HG02571 (cell line): ENCODE results near the gene HS3ST2.
"Not testable (repeated sequence)": the region's sequence is repeated elsewhere in the genome, so short reads cannot be mapped to it uniquely, and the experiment has no call there.

Experiments
- ATAC-seq: cut with Tn5 transposase; IDR thresholded peaks from one replicate; pipeline ENCODE4 v1.9.1; 2021; ENCODE audit warnings: mild to moderate bottlenecking, moderate library complexity; ENCODE audit not compliant: unreplicated experiment

Gene HS3ST2

GRCh38 chr16:22871861-22872260 lies 57.9 kb downstream of the HS3ST2 start:
- no peak for ATAC-seq

- ATAC-seq = no peak
These were observed 60.4 kb downstream of the HS3ST2 start for GRCh38 chr16:22874394-22874793.

GRCh38 chr16:22878955-22879354 lies 65.0 kb downstream of the HS3ST2 start:
- no peak for ATAC-seq

GRCh38 chr16:22879466-22879865 lies 65.5 kb downstream of the HS3ST2 start:
- ATAC-seq = no peak

GRCh38 chr16:22882981-22883380 lies 69.0 kb downstream of the HS3ST2 start:
- ATAC-seq = no peak

- ATAC-seq = no peak
These were observed 72.0 kb downstream of the HS3ST2 start for GRCh38 chr16:22885951-22886350.

GRCh38 chr16:22886927-22887326 lies 73.0 kb downstream of the HS3ST2 start:
- ATAC-seq = no peak

GRCh38 chr16:22887445-22887844 lies 73.5 kb downstream of the HS3ST2 start:
- ATAC-seq = no peak

- no peak for ATAC-seq
These were observed 74.8 kb downstream of the HS3ST2 start for GRCh38 chr16:22888791-22889190.

- no peak for ATAC-seq
These were observed 77.0 kb downstream of the HS3ST2 start for GRCh38 chr16:22890976-22891375.

GRCh38 chr16:22897184-22897583 lies 83.2 kb downstream of the HS3ST2 start:
- ATAC-seq = no peak

- no peak for ATAC-seq
These were observed 84.2 kb downstream of the HS3ST2 start for GRCh38 chr16:22898131-22898530.

- no peak for ATAC-seq
These were observed 84.9 kb downstream of the HS3ST2 start for GRCh38 chr16:22898874-22899348.

- not testable (repeated sequence) for ATAC-seq
These were observed 85.6 kb downstream of the HS3ST2 start for GRCh38 chr16:22899567-22899966.

- ATAC-seq = no peak
These were observed 86.9 kb downstream of the HS3ST2 start for GRCh38 chr16:22900863-22901262.

GRCh38 chr16:22901563-22901962 lies 87.6 kb downstream of the HS3ST2 start:
- no peak for ATAC-seq

- ATAC-seq = no peak
These were observed 89.8 kb downstream of the HS3ST2 start for GRCh38 chr16:22903716-22904115.

- ATAC-seq = no peak
These were observed 98.7 kb downstream of the HS3ST2 start for GRCh38 chr16:22912654-22913053.

- no peak for ATAC-seq
These were observed 101.0 kb downstream of the HS3ST2 start for GRCh38 chr16:22915003-22915402.

- no peak for ATAC-seq
These were observed 109.5 kb downstream of the HS3ST2 start for GRCh38 chr16:22923491-22923890.

GRCh38 chr16:22924492-22924891 lies 110.5 kb downstream of the HS3ST2 start:
- ATAC-seq = no peak

- no peak for ATAC-seq
These were observed 112.3 kb downstream of the HS3ST2 start for GRCh38 chr16:22926105-22926751.

GRCh38 chr16:22927306-22927705 lies 113.3 kb downstream of the HS3ST2 start:
- ATAC-seq = no peak
